Dermis microvascular lymphatic vessel endothelial cell (primary cell): ENCODE results near the gene TENM3. TPM values are rescaled to one million over a fixed set of nuclear protein-coding genes. Genes with fewer than 3 reads are reported as not detected.

Source experiments
- DNase-seq, 2 donors: peaks; one replicate each; pipeline versions ENCODE4 v3.0.0 to v3.0.0-alpha.2; 2010; ENCODE audit warnings: low read depth in 2 of 2
- total RNA-seq: library from RNA; depleted of rRNA; stranded (reverse); fragments of >200 nt; gene quantifications from 2 replicates; pipeline ENCODE4 v1.2.1, GENCODE V29; 2014

Gene TENM3
- total RNA-seq, 1 donor from 2014 or later: 10.3 TPM

- no peak for DNase-seq
Measured at GRCh38 chr4:182254026-182254780, 11.0 kb downstream of the TENM3 start.

GRCh38 chr4:182255441-182256190 lies 12.4 kb downstream of the TENM3 start:
- DNase-seq: no peak

GRCh38 chr4:182257016-182257415 lies 13.8 kb downstream of the TENM3 start:
- no peak for DNase-seq

DNA sequence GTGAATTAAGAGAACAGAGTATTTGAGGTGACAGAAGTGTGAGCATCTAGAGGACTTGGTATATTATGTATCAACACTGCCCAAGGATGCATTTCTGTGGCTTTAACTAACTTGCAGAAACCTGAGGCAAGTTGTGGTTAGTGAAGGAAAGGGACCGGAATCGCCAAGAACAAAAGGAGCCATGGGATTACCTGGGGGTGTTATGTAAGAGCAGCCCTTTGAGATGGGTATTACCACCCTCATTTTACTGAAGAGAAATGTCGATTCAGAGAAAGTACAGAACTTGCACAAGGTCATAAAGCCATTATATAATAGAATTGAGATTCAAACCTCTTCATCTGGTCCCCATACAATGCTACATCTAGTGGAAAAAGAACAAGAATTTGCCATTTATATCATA lies 14.3 kb downstream of the TENM3 start:
- DNase-seq: no peak

DNA sequence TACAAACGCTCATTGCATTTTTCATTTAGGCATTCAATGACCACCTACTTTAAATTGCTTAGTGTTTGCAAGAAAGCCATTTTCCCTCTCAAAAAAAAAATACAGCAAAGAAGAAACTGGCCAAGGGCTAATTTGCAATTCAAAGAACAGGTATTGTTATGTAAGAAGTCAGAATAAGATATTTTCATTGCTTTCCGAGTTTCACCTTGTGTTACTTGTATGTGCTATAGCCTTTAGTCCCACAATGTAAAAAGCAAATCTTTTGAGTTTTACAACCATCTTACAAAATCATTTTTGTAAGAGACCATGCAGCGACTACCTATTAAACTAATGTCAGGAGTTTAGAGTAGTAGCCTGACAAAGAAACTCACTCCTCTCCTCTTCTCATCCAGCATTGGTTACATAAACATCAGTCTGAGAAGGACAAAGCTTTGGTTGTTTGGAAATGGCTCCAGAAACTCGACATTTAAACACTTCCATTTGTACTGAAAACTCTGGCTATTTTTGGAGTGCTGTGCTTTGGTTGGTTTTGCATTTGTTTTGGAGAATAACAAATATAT lies 15.3 kb downstream of the TENM3 start:
- DNase-seq: no peak

DNA sequence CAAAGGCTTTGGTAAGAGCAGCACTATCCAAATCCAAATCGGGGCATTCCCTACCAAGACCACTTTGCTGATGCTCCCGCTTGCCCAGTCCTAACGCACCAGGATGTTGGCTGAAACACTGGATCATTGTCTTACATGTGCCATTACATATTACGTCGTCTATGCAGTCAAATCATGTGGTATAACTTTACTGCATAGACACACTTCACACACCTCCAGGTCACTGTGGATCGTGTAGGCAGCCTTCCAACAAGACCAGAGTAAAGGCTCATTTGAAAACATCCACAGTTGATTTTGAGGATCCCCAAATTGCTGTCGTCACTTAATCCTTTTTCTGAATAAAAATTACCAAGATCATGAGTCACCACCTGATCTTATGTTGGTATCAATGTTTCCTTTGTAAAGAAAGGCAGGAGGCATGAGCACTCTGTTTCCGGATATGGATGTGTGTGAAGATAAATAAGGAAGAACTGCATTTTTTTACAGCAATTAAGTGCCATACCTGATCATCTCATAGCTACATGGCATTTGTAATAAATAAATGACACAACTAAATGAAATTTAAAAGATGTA lies 18.5 kb downstream of the TENM3 start:
- no peak for DNase-seq

- DNase-seq: no peak
Measured at GRCh38 chr4:182263562-182263961, 20.4 kb downstream of the TENM3 start.

DNA sequence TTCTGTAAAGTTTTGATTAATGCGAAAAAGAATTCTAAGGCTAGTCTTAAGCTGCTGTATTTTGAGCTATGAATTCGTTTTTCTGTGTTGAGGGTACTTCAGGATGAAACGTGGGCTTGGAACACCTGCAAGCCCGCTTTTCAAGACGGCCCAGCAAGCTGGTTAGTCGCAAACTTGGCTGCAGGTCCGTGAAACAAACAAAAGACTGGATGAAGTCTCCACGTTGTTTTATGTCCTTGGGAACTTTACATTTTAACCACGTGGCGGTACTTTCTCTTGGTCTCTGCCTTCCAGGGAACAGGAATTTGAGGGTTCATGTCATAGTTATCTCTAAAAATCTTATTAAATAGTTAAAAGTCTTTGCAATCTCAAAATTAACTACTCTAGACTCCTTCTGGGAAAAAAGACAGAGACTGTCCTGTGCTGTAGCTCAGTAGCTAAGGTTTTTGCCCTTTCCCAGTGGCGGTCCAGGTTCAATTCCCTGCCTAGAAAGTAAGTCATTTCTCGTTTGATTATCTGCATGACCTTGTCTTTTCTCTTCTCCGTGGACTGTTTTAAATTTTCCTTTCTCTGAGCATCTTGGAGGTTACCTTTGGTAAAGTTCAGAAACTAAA lies 21.0 kb downstream of the TENM3 start:
- no peak for DNase-seq

DNA sequence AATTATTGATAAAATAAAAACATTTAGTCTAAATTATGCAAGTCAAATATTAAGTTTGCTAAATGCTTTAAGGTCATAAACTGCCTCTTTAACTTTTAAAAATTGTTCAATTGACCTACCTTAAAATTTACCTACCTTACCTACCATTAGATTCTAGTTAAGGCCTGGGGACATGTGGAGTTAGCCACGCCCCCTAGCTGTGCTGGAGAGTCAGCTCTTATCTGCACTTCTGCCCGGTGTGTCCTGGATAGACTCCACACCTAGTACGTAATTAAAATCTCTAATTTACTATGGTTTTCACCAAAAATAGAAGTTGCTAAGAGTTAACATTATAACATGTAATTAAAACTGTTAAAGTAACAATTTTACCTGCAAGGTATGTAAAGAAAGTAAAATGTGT lies 22.7 kb downstream of the TENM3 start:
- no peak for DNase-seq

- no peak for DNase-seq
Measured at GRCh38 chr4:182267048-182267447, 23.8 kb downstream of the TENM3 start.

GRCh38 chr4:182268966-182269365 lies 25.8 kb downstream of the TENM3 start:
- no peak for DNase-seq

DNA sequence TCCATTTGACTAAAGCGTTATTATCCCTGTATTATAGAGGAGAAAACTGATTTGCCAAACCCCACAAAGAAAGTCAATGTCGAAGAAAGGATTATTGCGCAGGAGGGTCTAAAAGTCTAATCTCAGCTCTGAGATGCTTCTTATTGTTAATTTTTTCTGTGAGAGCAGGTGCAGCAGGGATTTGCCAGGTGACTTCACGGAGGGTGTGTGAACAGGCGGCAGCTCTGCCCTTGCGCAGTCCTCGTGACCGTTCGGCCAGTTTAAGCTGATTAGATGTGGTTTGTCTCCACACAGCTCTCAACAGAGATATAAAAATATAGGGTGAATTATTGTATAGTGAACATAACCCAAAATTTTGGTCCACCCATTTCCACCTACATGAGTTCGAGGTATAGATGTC lies 28.5 kb downstream of the TENM3 start:
- DNase-seq: no peak

- DNase-seq: no peak
Measured at GRCh38 chr4:182272151-182272550, 28.9 kb downstream of the TENM3 start.

GRCh38 chr4:182273191-182273935 lies 30.2 kb downstream of the TENM3 start:
- no peak for DNase-seq

GRCh38 chr4:182276210-182277109 lies 33.3 kb downstream of the TENM3 start:
- no peak for DNase-seq

DNA sequence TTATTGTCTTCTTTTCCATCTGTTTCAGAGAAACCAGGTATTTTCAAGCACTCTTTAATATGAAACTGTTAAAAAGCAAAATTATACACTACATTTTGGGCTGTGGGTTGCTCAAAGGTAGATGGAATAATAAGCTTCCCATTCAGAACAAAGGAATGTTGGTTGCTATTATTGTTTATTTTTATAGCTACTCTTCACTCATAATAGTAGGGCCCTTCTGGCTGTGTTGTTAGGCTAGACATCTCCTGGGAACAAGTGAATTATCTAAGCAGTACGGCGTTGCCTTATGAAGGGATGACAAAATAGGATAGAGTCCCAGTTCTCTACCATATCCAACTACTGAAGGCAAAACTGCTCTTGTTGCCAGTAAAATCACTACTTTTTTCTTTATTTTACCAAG lies 34.2 kb downstream of the TENM3 start:
- no peak for DNase-seq

DNA sequence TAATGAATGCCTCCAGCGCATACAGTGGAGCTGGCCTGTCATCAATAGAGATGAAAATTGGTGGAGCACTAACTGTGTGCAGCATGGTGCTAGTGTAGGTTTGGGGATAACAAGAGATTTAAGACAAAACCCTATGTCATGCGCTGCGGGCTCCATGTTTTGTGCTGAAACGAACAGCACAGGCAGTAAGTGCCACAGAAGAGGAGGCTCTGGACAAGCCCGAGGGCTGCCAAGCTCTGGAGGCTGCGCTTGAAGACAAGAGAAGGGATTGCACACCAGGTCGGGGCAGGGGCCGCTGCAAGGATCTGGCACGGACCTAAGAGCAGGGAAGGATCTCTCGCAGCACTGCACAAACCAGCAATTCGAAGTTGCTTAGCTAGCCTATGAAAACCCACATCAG lies 35.5 kb downstream of the TENM3 start:
- DNase-seq: no peak

DNA sequence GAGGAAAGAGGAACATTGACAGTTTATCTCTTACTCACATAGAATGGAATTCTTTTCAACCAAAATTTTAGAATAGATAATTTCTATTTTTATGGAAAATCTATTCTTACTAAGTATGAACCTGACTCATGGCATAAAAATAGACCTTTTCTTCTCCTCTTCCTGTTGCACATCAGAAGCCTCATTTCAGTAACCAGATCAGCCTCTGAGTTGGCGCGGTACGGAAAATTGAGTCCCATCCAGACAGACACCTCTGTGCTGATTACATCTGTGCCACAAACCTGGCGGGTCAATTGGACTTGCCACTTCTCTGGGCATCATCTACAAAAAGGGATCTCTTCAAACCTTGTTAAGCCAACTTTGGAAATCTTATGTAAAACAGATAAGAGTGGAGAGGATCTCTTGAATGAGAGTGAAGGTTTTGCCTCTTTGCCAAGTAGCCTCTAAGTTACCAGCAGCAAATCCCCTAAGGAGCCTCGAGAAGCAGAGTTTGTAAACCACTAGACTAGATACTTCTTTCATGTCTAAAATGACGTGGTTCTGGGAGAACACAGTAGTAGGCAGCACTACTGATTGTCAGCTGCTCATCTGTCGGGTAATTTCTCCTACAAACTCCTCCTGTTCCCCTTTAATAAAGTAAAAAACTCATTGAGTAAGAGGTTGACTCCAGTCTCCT lies 37.4 kb downstream of the TENM3 start:
- no peak for DNase-seq

GRCh38 chr4:182286035-182286434 lies 42.8 kb downstream of the TENM3 start:
- DNase-seq: no peak

- no peak for DNase-seq
Measured at GRCh38 chr4:182286931-182287330, 43.7 kb downstream of the TENM3 start.
